GM12874 (cell line): ENCODE results near the gene COG8.
A peak's percentile ranks its signal among the peaks of the same experiment; 100 is the strongest.

Experiments
- CTCF ChIP-seq: IDR thresholded peaks from 2 replicates; pipeline ENCODE4 v1.5.1; 2011; ENCODE audit warnings: low read depth, mild to moderate bottlenecking, control low read depth, low read length, moderate library complexity; ENCODE audit not compliant: insufficient read depth

Gene COG8

GRCh38 chr16:69339289-69340094 is at the start of gene COG8, which contains the start of gene NIP7:
Gene COG8 (minus strand): TSS chr16:69339564. CDS start chr16:69339552, 12 bp downstream.
Gene NIP7 (plus strand): TSS chr16:69339772. CDS start chr16:69339830, 58 bp downstream.
- peak; percentile 77 for TF ChIP-seq CTCF

- no peak for TF ChIP-seq CTCF
Measured at GRCh38 chr16:69386596-69386995, 47.2 kb upstream of the COG8 start.

GRCh38 chr16:69384974-69385373 is 45.6 kb upstream of the COG8 start:
- no peak for TF ChIP-seq CTCF

- no peak for TF ChIP-seq CTCF
Measured at GRCh38 chr16:69382421-69382820, 43.1 kb upstream of the COG8 start.

- TF ChIP-seq CTCF, result no peak
Measured at GRCh38 chr16:69381231-69381630, 41.9 kb upstream of the COG8 start.

- TF ChIP-seq CTCF, result no peak
Measured at GRCh38 chr16:69378760-69379159, 39.4 kb upstream of the COG8 start.

- no peak for TF ChIP-seq CTCF
Measured at GRCh38 chr16:69378036-69378435, 38.7 kb upstream of the COG8 start.
